Right lobe of liver (tissue), 6 donors: ENCODE measurements around the gene TPT1. TPM values are rescaled to one million over a fixed set of nuclear protein-coding genes. Genes with fewer than 3 reads are reported as not detected.

Experiments
- ATAC-seq, 4 donors: fragments of 200-7000 bp; cut with Tn5 transposase; one replicate each; pipeline ENCODE4 v1.9.1; 2020; ENCODE audit warnings: mild to moderate bottlenecking in 4 of 4, moderate library complexity in 4 of 4
- DNase-seq, 3 donors: peaks; one replicate each; pipeline ENCODE4 v3.0.0-alpha.2; 2020
- H3K27ac ChIP-seq, 3 donors: fragments of 200-600 bp; one replicate each; pipeline ENCODE4 v1.8.0; 2022
- H3K27me3 ChIP-seq, 2 donors: fragments of 200-600 bp; one replicate each; pipeline ENCODE4 v1.8.0; 2022
- H3K36me3 ChIP-seq, 4 donors: fragments of 200-600 bp; sonication (generic) in 1 of 4; one replicate each; pipeline versions ENCODE4 v1.5.1 to v1.8.0; 2017 to 2022; ENCODE audit warnings: control low read depth in 1 of 4
- H3K4me1 ChIP-seq, 4 donors: fragments of 200-600 bp; sonication (generic) in 1 of 4; one replicate each; pipeline versions ENCODE4 v1.5.1 to v1.8.0; 2017 to 2022; ENCODE audit warnings: control low read depth in 1 of 4
- H3K4me3 ChIP-seq, 3 donors: fragments of 200-600 bp; one replicate each; pipeline ENCODE4 v1.8.0; 2022
- H3K9me3 ChIP-seq, 4 donors: fragments of 200-600 bp; sonication (generic) in 1 of 4; one replicate each; pipeline versions ENCODE4 v1.5.1 to v1.8.0; 2017 to 2022; ENCODE audit warnings: control low read depth in 1 of 4
- POLR2A ChIP-seq: fragments of 450-650 bp; IDR thresholded peaks from one replicate; pipeline ENCODE4 v1.6.1; 2017; ENCODE audit warnings: antibody characterized with exemption, mild to moderate bottlenecking
- WGBS: methylation state at CpG from one replicate; pipeline ENCODE4 v1.1.6; 2018; ENCODE audit warnings: low coverage, low lambda C conversion rate; ENCODE audit not compliant: insufficient coverage; ENCODE audit errors: missing lambda C conversion rate; 5-methylcytosine and 5-hydroxymethylcytosine counted together
- intact Hi-C, 2 donors: fragments of 100-400 bp; cut with DNase I; formaldehyde crosslinking; loops; one replicate each; pipeline versions ENCODE4 v1.11.2 to v1.14.1; 2022
- total RNA-seq, 6 experiments: library from RNA; depleted of rRNA in 2 of 6; stranded (reverse); fragments of >200 nt in 2 of 6; fragmentation: NEBNext Ultra II Directional in 3 of 6; extraction: Animal tissue kit (Norgen Biotek cat#: 25700) in 3 of 6; gene quantifications; one replicate each; pipeline versions ENCODE4 v1.1.0 to v1.2.4, GENCODE V29; 2016 to 2023
- TF ChIP-seq, protein P1 (sequence below), 4 donors: fragments of 200-600 bp in 3 of 4; fragments of 450-650 bp in 1 of 4; IDR thresholded peaks; one replicate each; pipeline versions ENCODE4 v1.5.1 to v1.8.0; 2016 to 2022; ENCODE audit warnings: antibody characterized with exemption in 4 of 4, mild to moderate bottlenecking in 2 of 4
- donor health status: DM: no; HTN: yes; CAD: no.
- donor health status: DM: no; HTN: no; CAD: no.
- donor health status: DM: no; HTN: no; CAD: no.
- donor health status: DM: no; HTN: yes; CAD: no.
- donor health status: DM: no; HTN: yes; CAD: no.

TPT1 gene
- total RNA-seq, 6 experiments from 2014 or later: 1,466 to 3,393 (median 2,295) TPM

DNA sequence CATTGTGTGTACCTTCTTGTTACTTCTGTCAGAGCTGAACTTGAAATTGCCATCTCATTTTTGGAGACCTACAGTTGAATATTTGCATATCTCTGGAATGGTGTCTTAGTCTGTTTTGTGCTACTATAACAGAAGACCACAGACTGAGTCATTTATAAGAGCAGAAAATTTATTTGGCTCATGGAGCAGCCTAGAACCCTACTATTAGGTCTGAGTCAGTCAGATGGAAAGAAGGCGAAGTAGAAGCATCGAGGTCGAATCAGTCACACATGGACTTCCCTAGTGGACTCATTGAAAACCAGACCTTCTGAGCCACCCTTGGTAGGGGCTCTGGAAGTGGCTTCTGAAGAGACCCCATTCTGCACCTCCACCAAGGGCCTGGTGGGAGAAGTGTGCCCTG, 33.9 kb upstream of the TPT1 start:
- peaks cover 0 to 3% (median 0%) of the 10 kb centered on the region in 4 donors for H3K4me1 ChIP-seq
- H3K36me3 ChIP-seq: no peaks in the 10 kb centered on the region
- DNase-seq (no peak), ATAC-seq (no peak)
- intact Hi-C loops: no loop called here
- no peak overlapping the region for H3K27ac ChIP-seq
- no peak for TF ChIP-seq POLR2A
- TF ChIP-seq, protein P1, sequence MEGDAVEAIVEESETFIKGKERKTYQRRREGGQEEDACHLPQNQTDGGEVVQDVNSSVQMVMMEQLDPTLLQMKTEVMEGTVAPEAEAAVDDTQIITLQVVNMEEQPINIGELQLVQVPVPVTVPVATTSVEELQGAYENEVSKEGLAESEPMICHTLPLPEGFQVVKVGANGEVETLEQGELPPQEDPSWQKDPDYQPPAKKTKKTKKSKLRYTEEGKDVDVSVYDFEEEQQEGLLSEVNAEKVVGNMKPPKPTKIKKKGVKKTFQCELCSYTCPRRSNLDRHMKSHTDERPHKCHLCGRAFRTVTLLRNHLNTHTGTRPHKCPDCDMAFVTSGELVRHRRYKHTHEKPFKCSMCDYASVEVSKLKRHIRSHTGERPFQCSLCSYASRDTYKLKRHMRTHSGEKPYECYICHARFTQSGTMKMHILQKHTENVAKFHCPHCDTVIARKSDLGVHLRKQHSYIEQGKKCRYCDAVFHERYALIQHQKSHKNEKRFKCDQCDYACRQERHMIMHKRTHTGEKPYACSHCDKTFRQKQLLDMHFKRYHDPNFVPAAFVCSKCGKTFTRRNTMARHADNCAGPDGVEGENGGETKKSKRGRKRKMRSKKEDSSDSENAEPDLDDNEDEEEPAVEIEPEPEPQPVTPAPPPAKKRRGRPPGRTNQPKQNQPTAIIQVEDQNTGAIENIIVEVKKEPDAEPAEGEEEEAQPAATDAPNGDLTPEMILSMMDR (IDR thresholded peaks at IDR 0.05): no peak
- H3K4me3 ChIP-seq: no peak overlapping the region
- 97% methylated on average over 3 of the region's 3 CpGs for WGBS
- H3K9me3 ChIP-seq: no peaks in the 10 kb centered on the region
- H3K27me3 ChIP-seq: no peaks in the 10 kb centered on the region

DNA sequence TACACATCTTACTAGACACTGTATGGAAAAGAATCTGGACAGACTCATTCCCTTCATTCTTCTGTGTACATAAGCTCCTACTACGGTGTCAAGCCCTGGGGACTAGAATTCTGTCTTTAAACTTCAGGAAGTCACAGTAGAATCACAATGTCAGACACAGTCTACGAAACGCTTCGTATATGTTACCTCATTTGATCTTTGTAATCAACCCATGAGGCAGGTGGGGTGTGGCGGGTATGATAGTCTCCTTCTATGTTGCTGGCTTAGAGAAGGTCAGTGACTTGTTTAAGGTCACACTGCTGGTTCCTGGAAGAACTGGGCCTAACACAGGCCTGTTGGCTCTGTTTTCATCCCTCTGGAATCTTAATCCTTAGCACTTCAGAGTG, 32.2 kb upstream of the TPT1 start:
- Histone ChIP-seq H3K9me3 (no peaks in the 10 kb centered on the region), H3K4me3 (no peak overlapping the region), H3K27me3 (no peaks in the 10 kb centered on the region), H3K36me3 (no peaks in the 10 kb centered on the region), H3K27ac (no peak overlapping the region), H3K4me1 (peaks cover 0 to 3% (median 0%) of the 10 kb centered on the region in 4 donors)
- ATAC-seq (no peak), DNase-seq (no peak)
- intact Hi-C loops: no loop called here
- WGBS: 82% methylated on average over 5 of the region's 5 CpGs
- TF ChIP-seq POLR2A: no peak

GRCh38 chr13:45372189-45373161, 31.5 kb upstream of the TPT1 start:
- Histone ChIP-seq H3K27ac (no peak overlapping the region), H3K36me3 (no peaks in the 10 kb centered on the region), H3K4me3 (no peak overlapping the region), H3K9me3 (no peaks in the 10 kb centered on the region), H3K4me1 (peaks cover 0 to 3% (median 0%) of the 10 kb centered on the region in 4 donors), H3K27me3 (no peaks in the 10 kb centered on the region)
- DNase-seq (no peak), ATAC-seq (peak in 3 of 4 donors; percentile 15 to 25 (median 17))
- TF ChIP-seq POLR2A: no peak
- TF ChIP-seq, protein P1 (IDR thresholded peaks at IDR 0.05): no peak
- 75% methylated on average over 20 of the region's 24 CpGs for WGBS
- intact Hi-C loops: no loop called here

GRCh38 chr13:45370922-45371406, 30.0 kb upstream of the TPT1 start:
- ATAC-seq (peak; percentile 82 to 94 (median 90)), DNase-seq (peak; percentile 71 to 73 (median 73))
- H3K36me3 ChIP-seq: no peaks in the 10 kb centered on the region
- H3K9me3 ChIP-seq: no peaks in the 10 kb centered on the region
- no peak overlapping the region for H3K27ac ChIP-seq
- intact Hi-C loops: no loop called here
- no peak overlapping the region for H3K4me3 ChIP-seq
- H3K4me1 ChIP-seq: peaks cover 0 to 3% (median 0%) of the 10 kb centered on the region in 4 donors
- no peak for TF ChIP-seq POLR2A
- TF ChIP-seq, protein P1 (IDR thresholded peaks at IDR 0.05): peak; percentile 85 to 97 (median 94)
- H3K27me3 ChIP-seq: no peaks in the 10 kb centered on the region
- 39% methylated on average over 11 of the region's 30 CpGs for WGBS

- H3K9me3 ChIP-seq: no peaks in the 10 kb centered on the region
- DNase-seq: no peak
- H3K27me3 ChIP-seq: no peaks in the 10 kb centered on the region
- 87% methylated on average over 4 of the region's 4 CpGs for WGBS
- H3K36me3 ChIP-seq: no peaks in the 10 kb centered on the region
- no peak for TF ChIP-seq POLR2A
- TF ChIP-seq, protein P1 (IDR thresholded peaks at IDR 0.05): no peak
- peaks cover 0 to 3% (median 0%) of the 10 kb centered on the region in 4 donors for H3K4me1 ChIP-seq
- intact Hi-C loops: no loop called here
- ATAC-seq: no peak
- no peak overlapping the region for H3K27ac ChIP-seq
- no peak overlapping the region for H3K4me3 ChIP-seq
Observed at GRCh38 chr13:45369116-45369515, 28.1 kb upstream of the TPT1 start.
